Endothelial cell of umbilical vein (primary cell): ENCODE results near the gene CDH20. TPM values are rescaled to one million over a fixed set of nuclear protein-coding genes. Genes with fewer than 3 reads are reported as not detected.

Experiments used
- BruUV-seq: library from RNA; stranded (reverse); fragments of 400-500 nt; replicated peaks from 2 replicates; lab custom pipeline; 2021; lab: Mats Ljungman, UMichigan
- CTCF ChIA-PET: fragments of 300-600, 350-600 bp; sonication (Branson Sonifier 250); formaldehyde crosslinking; loops from one replicate; lab custom pipeline; 2021; ENCODE audit warnings: antibody characterized with exemption, inconsistent platforms; lab: Charles Lee
- POLR2A ChIA-PET: fragments of 300-600, 350-600 bp; sonication (Branson Sonifier 250); formaldehyde crosslinking; loops from one replicate; lab custom pipeline; 2021; ENCODE audit warnings: antibody characterized with exemption, inconsistent platforms; lab: Charles Lee
- DNase-seq: peaks from one replicate; pipeline ENCODE4 v3.0.0-alpha.2; 2011; ENCODE audit warnings: low read depth, low spot score
- FAIRE-seq: peaks from 2 replicates; lab custom pipeline; 2011; peaks lifted over from hg19 to GRCh38; lab: Jason Lieb, UNC
- H2AFZ ChIP-seq: 2 replicates; pipeline ENCODE4 v1.6.0; 2012; ENCODE audit warnings: low read depth, low read length, control low read depth, inconsistent platforms
- H3K27ac ChIP-seq: 2 replicates; pipeline ENCODE4 v1.5.1; 2011; ENCODE audit warnings: low read depth, mild to moderate bottlenecking, control low read depth, low read length, moderate library complexity; ENCODE audit not compliant: insufficient read depth
- H3K27me3 ChIP-seq, 2 experiments: 2 replicates each; pipeline versions ENCODE4 v1.6.0 to v1.6.1; 2011; ENCODE audit warnings: low read length in 2 of 2, mixed read lengths in 1 of 2; ENCODE audit not compliant: control insufficient read depth in 2 of 2, insufficient read depth in 2 of 2
- H3K36me3 ChIP-seq, 2 experiments: 2 replicates in 1 of 2; 3 replicates in 1 of 2; pipeline ENCODE4 v1.5.1; 2011; ENCODE audit warnings: low read length in 2 of 2, mild to moderate bottlenecking in 1 of 2, moderate library complexity in 1 of 2; ENCODE audit not compliant: control insufficient read depth in 2 of 2, insufficient read depth in 2 of 2; ENCODE audit errors: extremely low read depth in 1 of 2
- H3K4me1 ChIP-seq: 3 replicates; pipeline ENCODE4 v1.5.1; 2011; ENCODE audit warnings: mild to moderate bottlenecking, low read length; ENCODE audit not compliant: control insufficient read depth, insufficient read depth; ENCODE audit errors: extremely low read depth
- H3K4me2 ChIP-seq: 2 replicates; pipeline ENCODE4 v1.6.1; 2011; ENCODE audit warnings: low read length, control low read depth, mixed read lengths; ENCODE audit not compliant: insufficient read depth
- H3K4me3 ChIP-seq, 3 experiments: fragments of 200-600 bp in 1 of 3; sonication (generic), shearing (Covaris generic) in 1 of 3; replicated peaks in 1 of 3; 2 replicates each; pipeline ENCODE4 v1.5.1; 2011 to 2016; ENCODE audit warnings: control low read depth in 3 of 3, low read length in 3 of 3, mild to moderate bottlenecking in 2 of 3, inconsistent platforms in 1 of 3, low read depth in 1 of 3, moderate library complexity in 1 of 3; ENCODE audit not compliant: insufficient read depth in 1 of 3
- H3K79me2 ChIP-seq: 2 replicates; pipeline ENCODE4 v1.6.0; 2012; ENCODE audit warnings: low read length, inconsistent platforms; ENCODE audit not compliant: control insufficient read depth, insufficient read depth
- H3K9ac ChIP-seq: replicated peaks from 2 replicates; pipeline ENCODE3; 2011; ENCODE audit warnings: low read length, control low read depth; ENCODE audit not compliant: insufficient read depth; ENCODE audit errors: extremely low read depth
- H3K9me1 ChIP-seq: replicated peaks from 3 replicates; pipeline ENCODE4 v1.6.0; 2011; ENCODE audit warnings: mild to moderate bottlenecking, low read length; ENCODE audit not compliant: control insufficient read depth, insufficient read depth; ENCODE audit errors: extremely low read depth
- H3K9me3 ChIP-seq: replicated peaks from 2 replicates; pipeline ENCODE4 v1.5.1; 2012; ENCODE audit warnings: low read length, inconsistent platforms; ENCODE audit not compliant: control insufficient read depth, insufficient read depth
- H4K20me1 ChIP-seq: replicated peaks from 2 replicates; pipeline ENCODE3; 2011; ENCODE audit warnings: mild to moderate bottlenecking, low read length; ENCODE audit not compliant: control insufficient read depth, insufficient read depth; ENCODE audit errors: extremely low read depth
- CTCF ChIP-seq, 2 donors: IDR thresholded peaks; 1 replicate in 1 of 2; 2 replicates in 1 of 2; pipeline ENCODE4 v1.5.1; 2011; ENCODE audit warnings: low read length in 2 of 2, mild to moderate bottlenecking in 2 of 2, moderate library complexity in 2 of 2, control low read depth in 1 of 2, inconsistent platforms in 1 of 2, low read depth in 1 of 2; ENCODE audit not compliant: insufficient read depth in 1 of 2; ENCODE audit errors: extremely low read depth in 1 of 2
- EZH2 ChIP-seq: IDR thresholded peaks from 2 replicates; pipeline ENCODE4 v1.6.1; 2012; ENCODE audit warnings: borderline replicate concordance, low read depth, mild to moderate bottlenecking, moderate library complexity, low read length, inconsistent platforms; ENCODE audit not compliant: severe bottlenecking
- FOS ChIP-seq: IDR thresholded peaks from 2 replicates; pipeline ENCODE4 v1.6.1; 2011; ENCODE audit warnings: mild to moderate bottlenecking, low read length, moderate library complexity, borderline replicate concordance; ENCODE audit not compliant: insufficient read depth
- GATA2 ChIP-seq: IDR thresholded peaks from 2 replicates; pipeline ENCODE4 v1.7.0; 2011; ENCODE audit warnings: low read depth, mild to moderate bottlenecking, moderate library complexity, mixed read lengths, low read length; ENCODE audit not compliant: insufficient read length, insufficient read depth
- JUN ChIP-seq: IDR thresholded peaks from 2 replicates; pipeline ENCODE4 v1.6.1; 2011; ENCODE audit warnings: borderline replicate concordance, low read depth; ENCODE audit not compliant: insufficient read length, insufficient read depth
- MAX ChIP-seq: IDR thresholded peaks from 2 replicates; pipeline ENCODE4 v1.6.1; 2011; ENCODE audit not compliant: insufficient read depth, insufficient read length
- MYC ChIP-seq: IDR thresholded peaks from one replicate; pipeline ENCODE4 v1.6.1; 2011; ENCODE audit warnings: mild to moderate bottlenecking, low read depth, low read length
- POLR2A ChIP-seq: IDR thresholded peaks from 2 replicates; pipeline ENCODE4 v1.6.1; 2012; ENCODE audit warnings: low read depth, mild to moderate bottlenecking, control low read depth, low read length
- POLR2AphosphoS5 ChIP-seq: IDR thresholded peaks from 2 replicates; pipeline ENCODE4 v1.6.1; 2012; ENCODE audit warnings: low read depth, mild to moderate bottlenecking, control low read depth, low read length, moderate library complexity; ENCODE audit not compliant: insufficient read depth
- dilution Hi-C: fragments of 300-500 bp; cut with MboI; formaldehyde crosslinking; loops from one replicate; pipeline ENCODE4 v1.15.0; 2019; ENCODE audit warnings: low sequenced_read_pairs; ENCODE audit not compliant: extremely low pct_ligation_motif_present
- intact Hi-C: fragments of 100-400 bp; cut with micrococcal nuclease; formaldehyde crosslinking; loops from one replicate; pipeline ENCODE4 v1.10.0; 2022
- polyA plus RNA-seq, 4 experiments: library from polyadenylated mRNA; depleted of rRNA in 3 of 4; stranded (reverse) in 3 of 4; unstranded in 1 of 4; fragments of >200 nt; gene quantifications; 2 replicates each; pipeline versions ENCODE4 v1.2.1 to v1.2.3, GENCODE V29; 2011 to 2012; ENCODE audit warnings: missing spikeins in 1 of 4
- total RNA-seq: library from RNA; stranded (reverse); gene quantifications from 2 replicates; pipeline ENCODE4 v1.2.3, GENCODE V29; 2021

The CDH20 gene
- total and polyA plus RNA-seq, 2 donors (not counting 3 experiments of a cell fraction or from before 2014, with no cell fraction given): not detected

- Histone ChIP-seq H3K9ac (no peak overlapping the region), H4K20me1 (no peaks in the 10 kb centered on the region), H3K4me3 (no peak overlapping the region), H3K27me3 (peaks cover 14 to 16% of the 10 kb centered on the region in 2 experiments), H3K36me3 (no peaks in the 10 kb centered on the region), H3K79me2 (no peaks in the 10 kb centered on the region), H2AFZ (peak overlapping the region; percentile 6), H3K4me1 (peaks cover 11% of the 10 kb centered on the region), H3K9me1 (no peaks in the 10 kb centered on the region), H3K27ac (no peak overlapping the region), H3K4me2 (peak overlapping the region; percentile 75), H3K9me3 (no peaks in the 10 kb centered on the region)
- ChIA-PET CTCF (interaction anchor here (0.7 to 6.1 kb wide), 4 partner anchors 10 to 169 kb away, joined by 3 to 27 read pairs (median 11); no protein-coding TSS in a partner anchor), POLR2A (interaction anchor here (0.6 kb wide), 1 partner anchor 66 kb away, joined by 3 read pairs; no protein-coding TSS in a partner anchor)
- dilution Hi-C loops: no loop called here
- FAIRE-seq: no peak
- TF ChIP-seq MAX (no peak), POLR2AphosphoS5 (no peak), GATA2 (no peak), EZH2 (no peak), POLR2A (no peak), CTCF (IDR thresholded peaks at IDR 0.05; ENCODE audit: extremely low read depth in 1 of 2, insufficient read depth in 1 of 2, low read depth in 1 of 2, low read length in 2 of 2) (no peak), FOS (no peak), MYC (no peak), JUN (no peak)
- no peak for DNase-seq
- intact Hi-C loops: no loop called here
- no TSS peak for BruUV-seq
Measured at GRCh38 chr18:61334951-61335683, 1.9 kb downstream of the CDH20 start.
